Esophagus squamous epithelium (tissue), 4 donors: Measurements from ENCODE around the gene AADACL3.

Source experiments
- POLR2A ChIP-seq, 4 donors: fragments of 450-650 bp; IDR thresholded peaks; one replicate each; pipeline ENCODE4 v1.6.1; 2017; ENCODE audit warnings: antibody characterized with exemption in 4 of 4, mild to moderate bottlenecking in 4 of 4, moderate library complexity in 3 of 4
- TF ChIP-seq, protein P1 (sequence below), 6 experiments: fragments of 450-650 bp in 4 of 6; fragments of 200-600 bp in 2 of 6; sonication (generic) in 2 of 6; IDR thresholded peaks; one replicate each; pipeline ENCODE4 v1.5.1; 2016 to 2019; ENCODE audit warnings: antibody characterized with exemption in 6 of 6, mild to moderate bottlenecking in 4 of 6, moderate library complexity in 4 of 6

DNA sequence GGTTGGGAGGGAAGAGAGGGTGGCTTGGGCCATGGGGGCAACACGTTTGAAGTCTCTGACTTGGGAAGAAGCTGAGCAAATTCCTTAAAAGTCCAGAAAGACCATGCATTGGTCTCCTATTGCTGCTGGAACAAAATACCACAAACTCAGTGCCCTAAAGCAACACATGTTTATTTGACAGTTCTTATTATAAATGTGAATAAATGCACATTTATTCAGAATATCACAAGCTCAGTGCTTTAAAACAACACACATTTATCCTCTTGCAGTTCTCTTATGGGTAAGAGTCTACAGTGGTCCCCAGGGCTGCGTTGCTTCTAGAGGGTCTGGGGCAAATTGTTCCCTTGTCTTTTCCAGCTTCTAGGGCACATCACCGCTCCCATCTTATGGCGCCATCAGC lies 47.6 kb downstream of the AADACL3 start:
- TF ChIP-seq, protein P1, sequence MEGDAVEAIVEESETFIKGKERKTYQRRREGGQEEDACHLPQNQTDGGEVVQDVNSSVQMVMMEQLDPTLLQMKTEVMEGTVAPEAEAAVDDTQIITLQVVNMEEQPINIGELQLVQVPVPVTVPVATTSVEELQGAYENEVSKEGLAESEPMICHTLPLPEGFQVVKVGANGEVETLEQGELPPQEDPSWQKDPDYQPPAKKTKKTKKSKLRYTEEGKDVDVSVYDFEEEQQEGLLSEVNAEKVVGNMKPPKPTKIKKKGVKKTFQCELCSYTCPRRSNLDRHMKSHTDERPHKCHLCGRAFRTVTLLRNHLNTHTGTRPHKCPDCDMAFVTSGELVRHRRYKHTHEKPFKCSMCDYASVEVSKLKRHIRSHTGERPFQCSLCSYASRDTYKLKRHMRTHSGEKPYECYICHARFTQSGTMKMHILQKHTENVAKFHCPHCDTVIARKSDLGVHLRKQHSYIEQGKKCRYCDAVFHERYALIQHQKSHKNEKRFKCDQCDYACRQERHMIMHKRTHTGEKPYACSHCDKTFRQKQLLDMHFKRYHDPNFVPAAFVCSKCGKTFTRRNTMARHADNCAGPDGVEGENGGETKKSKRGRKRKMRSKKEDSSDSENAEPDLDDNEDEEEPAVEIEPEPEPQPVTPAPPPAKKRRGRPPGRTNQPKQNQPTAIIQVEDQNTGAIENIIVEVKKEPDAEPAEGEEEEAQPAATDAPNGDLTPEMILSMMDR (IDR thresholded peaks at IDR 0.05), result no peak
- no peak for TF ChIP-seq POLR2A (IDR thresholded peaks at IDR 0.05)
